GM23338 (cell line): Measurements from ENCODE around the gene FAM83F.

Experiments used
- CREB1 ChIP-seq: fragments of 250-450 bp; sonication (Bioruptor Pico); IDR thresholded peaks from 2 replicates; pipeline ENCODE4 v1.5.0; 2020; ENCODE audit warnings: low read depth, mild to moderate bottlenecking, moderate library complexity
- EZH2 ChIP-seq: fragments of 200-600 bp; sonication (generic); IDR thresholded peaks from one replicate; pipeline ENCODE4 v1.8.0; 2017; ENCODE audit warnings: antibody characterized with exemption, mild to moderate bottlenecking, low read depth; ENCODE audit not compliant: unreplicated experiment
- EZH2phosphoT487 ChIP-seq: fragments of 200-600 bp; sonication (generic); IDR thresholded peaks from one replicate; pipeline ENCODE4 v1.8.1; 2018; ENCODE audit warnings: antibody characterized with exemption; ENCODE audit not compliant: unreplicated experiment
- JUNB ChIP-seq: IDR thresholded peaks from one replicate; pipeline ENCODE4 v1.6.1; 2016; ENCODE audit warnings: antibody characterized with exemption; ENCODE audit not compliant: unreplicated experiment
- NANOG ChIP-seq: IDR thresholded peaks from 2 replicates; pipeline ENCODE4 v1.6.1; 2016; ENCODE audit warnings: antibody characterized with exemption, borderline replicate concordance
- POLR2AphosphoS5 ChIP-seq: IDR thresholded peaks from 2 replicates; pipeline ENCODE4 v1.6.1; 2016; ENCODE audit warnings: antibody characterized with exemption, low read depth
- STAT1 ChIP-seq: IDR thresholded peaks from one replicate; pipeline ENCODE4 v1.6.1; 2016; ENCODE audit warnings: antibody characterized with exemption; ENCODE audit not compliant: unreplicated experiment
- ZNF114 ChIP-seq: fragments of 250-450 bp; sonication (Bioruptor Pico); IDR thresholded peaks from 2 replicates; pipeline ENCODE4 v1.5.0; 2020; ENCODE audit warnings: mild to moderate bottlenecking, moderate library complexity
- ZNF331 ChIP-seq: fragments of 250-450 bp; sonication (Bioruptor Pico); IDR thresholded peaks from 2 replicates; pipeline ENCODE4 v1.5.0; 2020; ENCODE audit warnings: low read depth, mild to moderate bottlenecking, moderate library complexity
- TF ChIP-seq, protein P1 (sequence below), 2 experiments: fragments of 200-600 bp in 1 of 2; sonication (generic) in 1 of 2; conservative IDR thresholded peaks; 2 replicates each; pipeline versions ENCODE4 v1.5.1 to v1.6.1; 2016 to 2017; ENCODE audit warnings: antibody characterized with exemption in 2 of 2, low read depth in 2 of 2, mild to moderate bottlenecking in 2 of 2, moderate library complexity in 1 of 2
- TF ChIP-seq, protein P2 (sequence below): IDR thresholded peaks from one replicate; pipeline ENCODE4 v1.6.1; 2018; ENCODE audit warnings: antibody characterized with exemption; ENCODE audit not compliant: unreplicated experiment
- TF ChIP-seq, protein P3 (sequence below): IDR thresholded peaks from 2 replicates; pipeline ENCODE4 v1.6.1; 2016; ENCODE audit warnings: antibody characterized with exemption
- TF ChIP-seq, protein P4 (sequence below): fragments of 250-450 bp; sonication (Bioruptor Pico); IDR thresholded peaks from 2 replicates; pipeline ENCODE4 v1.5.0; 2020; ENCODE audit warnings: mild to moderate bottlenecking, moderate library complexity

DNA sequence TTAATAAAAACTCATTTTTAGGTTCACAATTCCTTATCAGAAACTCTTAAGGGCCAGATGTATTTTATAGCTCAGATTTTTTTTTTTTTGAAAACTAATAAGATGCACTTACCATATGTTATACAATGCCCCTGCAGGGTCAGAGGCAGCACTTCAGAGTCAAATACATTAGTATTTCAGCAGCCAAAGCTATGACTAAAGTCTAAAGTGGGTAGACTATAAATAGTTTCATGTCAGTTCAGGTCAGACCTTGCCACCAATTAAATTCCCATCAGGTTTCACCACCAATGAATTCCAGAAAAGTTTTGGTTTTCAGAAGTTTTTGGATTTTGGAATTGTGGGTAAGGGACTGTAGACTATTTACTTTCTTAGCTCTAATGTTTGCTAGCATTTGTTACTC, 75.9 kb downstream of the FAM83F start:
- TF ChIP-seq, protein P1, sequence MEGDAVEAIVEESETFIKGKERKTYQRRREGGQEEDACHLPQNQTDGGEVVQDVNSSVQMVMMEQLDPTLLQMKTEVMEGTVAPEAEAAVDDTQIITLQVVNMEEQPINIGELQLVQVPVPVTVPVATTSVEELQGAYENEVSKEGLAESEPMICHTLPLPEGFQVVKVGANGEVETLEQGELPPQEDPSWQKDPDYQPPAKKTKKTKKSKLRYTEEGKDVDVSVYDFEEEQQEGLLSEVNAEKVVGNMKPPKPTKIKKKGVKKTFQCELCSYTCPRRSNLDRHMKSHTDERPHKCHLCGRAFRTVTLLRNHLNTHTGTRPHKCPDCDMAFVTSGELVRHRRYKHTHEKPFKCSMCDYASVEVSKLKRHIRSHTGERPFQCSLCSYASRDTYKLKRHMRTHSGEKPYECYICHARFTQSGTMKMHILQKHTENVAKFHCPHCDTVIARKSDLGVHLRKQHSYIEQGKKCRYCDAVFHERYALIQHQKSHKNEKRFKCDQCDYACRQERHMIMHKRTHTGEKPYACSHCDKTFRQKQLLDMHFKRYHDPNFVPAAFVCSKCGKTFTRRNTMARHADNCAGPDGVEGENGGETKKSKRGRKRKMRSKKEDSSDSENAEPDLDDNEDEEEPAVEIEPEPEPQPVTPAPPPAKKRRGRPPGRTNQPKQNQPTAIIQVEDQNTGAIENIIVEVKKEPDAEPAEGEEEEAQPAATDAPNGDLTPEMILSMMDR (conservative IDR thresholded peaks at IDR 0.05; ENCODE audit: low read depth in 2 of 2) = no peak
- TF ChIP-seq EZH2 (no peak), JUNB (no peak), EZH2phosphoT487 (no peak), CREB1 (CRISPR knock-in tag) (no peak), POLR2AphosphoS5 (no peak), NANOG (no peak), ZNF331 (CRISPR knock-in tag) (no peak), ZNF114 (CRISPR knock-in tag) (no peak), STAT1 (no peak)
- TF ChIP-seq, protein P2, sequence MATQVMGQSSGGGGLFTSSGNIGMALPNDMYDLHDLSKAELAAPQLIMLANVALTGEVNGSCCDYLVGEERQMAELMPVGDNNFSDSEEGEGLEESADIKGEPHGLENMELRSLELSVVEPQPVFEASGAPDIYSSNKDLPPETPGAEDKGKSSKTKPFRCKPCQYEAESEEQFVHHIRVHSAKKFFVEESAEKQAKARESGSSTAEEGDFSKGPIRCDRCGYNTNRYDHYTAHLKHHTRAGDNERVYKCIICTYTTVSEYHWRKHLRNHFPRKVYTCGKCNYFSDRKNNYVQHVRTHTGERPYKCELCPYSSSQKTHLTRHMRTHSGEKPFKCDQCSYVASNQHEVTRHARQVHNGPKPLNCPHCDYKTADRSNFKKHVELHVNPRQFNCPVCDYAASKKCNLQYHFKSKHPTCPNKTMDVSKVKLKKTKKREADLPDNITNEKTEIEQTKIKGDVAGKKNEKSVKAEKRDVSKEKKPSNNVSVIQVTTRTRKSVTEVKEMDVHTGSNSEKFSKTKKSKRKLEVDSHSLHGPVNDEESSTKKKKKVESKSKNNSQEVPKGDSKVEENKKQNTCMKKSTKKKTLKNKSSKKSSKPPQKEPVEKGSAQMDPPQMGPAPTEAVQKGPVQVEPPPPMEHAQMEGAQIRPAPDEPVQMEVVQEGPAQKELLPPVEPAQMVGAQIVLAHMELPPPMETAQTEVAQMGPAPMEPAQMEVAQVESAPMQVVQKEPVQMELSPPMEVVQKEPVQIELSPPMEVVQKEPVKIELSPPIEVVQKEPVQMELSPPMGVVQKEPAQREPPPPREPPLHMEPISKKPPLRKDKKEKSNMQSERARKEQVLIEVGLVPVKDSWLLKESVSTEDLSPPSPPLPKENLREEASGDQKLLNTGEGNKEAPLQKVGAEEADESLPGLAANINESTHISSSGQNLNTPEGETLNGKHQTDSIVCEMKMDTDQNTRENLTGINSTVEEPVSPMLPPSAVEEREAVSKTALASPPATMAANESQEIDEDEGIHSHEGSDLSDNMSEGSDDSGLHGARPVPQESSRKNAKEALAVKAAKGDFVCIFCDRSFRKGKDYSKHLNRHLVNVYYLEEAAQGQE = no peak
- TF ChIP-seq, protein P3, sequence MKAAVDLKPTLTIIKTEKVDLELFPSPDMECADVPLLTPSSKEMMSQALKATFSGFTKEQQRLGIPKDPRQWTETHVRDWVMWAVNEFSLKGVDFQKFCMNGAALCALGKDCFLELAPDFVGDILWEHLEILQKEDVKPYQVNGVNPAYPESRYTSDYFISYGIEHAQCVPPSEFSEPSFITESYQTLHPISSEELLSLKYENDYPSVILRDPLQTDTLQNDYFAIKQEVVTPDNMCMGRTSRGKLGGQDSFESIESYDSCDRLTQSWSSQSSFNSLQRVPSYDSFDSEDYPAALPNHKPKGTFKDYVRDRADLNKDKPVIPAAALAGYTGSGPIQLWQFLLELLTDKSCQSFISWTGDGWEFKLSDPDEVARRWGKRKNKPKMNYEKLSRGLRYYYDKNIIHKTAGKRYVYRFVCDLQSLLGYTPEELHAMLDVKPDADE = no peak
- TF ChIP-seq, protein P4, sequence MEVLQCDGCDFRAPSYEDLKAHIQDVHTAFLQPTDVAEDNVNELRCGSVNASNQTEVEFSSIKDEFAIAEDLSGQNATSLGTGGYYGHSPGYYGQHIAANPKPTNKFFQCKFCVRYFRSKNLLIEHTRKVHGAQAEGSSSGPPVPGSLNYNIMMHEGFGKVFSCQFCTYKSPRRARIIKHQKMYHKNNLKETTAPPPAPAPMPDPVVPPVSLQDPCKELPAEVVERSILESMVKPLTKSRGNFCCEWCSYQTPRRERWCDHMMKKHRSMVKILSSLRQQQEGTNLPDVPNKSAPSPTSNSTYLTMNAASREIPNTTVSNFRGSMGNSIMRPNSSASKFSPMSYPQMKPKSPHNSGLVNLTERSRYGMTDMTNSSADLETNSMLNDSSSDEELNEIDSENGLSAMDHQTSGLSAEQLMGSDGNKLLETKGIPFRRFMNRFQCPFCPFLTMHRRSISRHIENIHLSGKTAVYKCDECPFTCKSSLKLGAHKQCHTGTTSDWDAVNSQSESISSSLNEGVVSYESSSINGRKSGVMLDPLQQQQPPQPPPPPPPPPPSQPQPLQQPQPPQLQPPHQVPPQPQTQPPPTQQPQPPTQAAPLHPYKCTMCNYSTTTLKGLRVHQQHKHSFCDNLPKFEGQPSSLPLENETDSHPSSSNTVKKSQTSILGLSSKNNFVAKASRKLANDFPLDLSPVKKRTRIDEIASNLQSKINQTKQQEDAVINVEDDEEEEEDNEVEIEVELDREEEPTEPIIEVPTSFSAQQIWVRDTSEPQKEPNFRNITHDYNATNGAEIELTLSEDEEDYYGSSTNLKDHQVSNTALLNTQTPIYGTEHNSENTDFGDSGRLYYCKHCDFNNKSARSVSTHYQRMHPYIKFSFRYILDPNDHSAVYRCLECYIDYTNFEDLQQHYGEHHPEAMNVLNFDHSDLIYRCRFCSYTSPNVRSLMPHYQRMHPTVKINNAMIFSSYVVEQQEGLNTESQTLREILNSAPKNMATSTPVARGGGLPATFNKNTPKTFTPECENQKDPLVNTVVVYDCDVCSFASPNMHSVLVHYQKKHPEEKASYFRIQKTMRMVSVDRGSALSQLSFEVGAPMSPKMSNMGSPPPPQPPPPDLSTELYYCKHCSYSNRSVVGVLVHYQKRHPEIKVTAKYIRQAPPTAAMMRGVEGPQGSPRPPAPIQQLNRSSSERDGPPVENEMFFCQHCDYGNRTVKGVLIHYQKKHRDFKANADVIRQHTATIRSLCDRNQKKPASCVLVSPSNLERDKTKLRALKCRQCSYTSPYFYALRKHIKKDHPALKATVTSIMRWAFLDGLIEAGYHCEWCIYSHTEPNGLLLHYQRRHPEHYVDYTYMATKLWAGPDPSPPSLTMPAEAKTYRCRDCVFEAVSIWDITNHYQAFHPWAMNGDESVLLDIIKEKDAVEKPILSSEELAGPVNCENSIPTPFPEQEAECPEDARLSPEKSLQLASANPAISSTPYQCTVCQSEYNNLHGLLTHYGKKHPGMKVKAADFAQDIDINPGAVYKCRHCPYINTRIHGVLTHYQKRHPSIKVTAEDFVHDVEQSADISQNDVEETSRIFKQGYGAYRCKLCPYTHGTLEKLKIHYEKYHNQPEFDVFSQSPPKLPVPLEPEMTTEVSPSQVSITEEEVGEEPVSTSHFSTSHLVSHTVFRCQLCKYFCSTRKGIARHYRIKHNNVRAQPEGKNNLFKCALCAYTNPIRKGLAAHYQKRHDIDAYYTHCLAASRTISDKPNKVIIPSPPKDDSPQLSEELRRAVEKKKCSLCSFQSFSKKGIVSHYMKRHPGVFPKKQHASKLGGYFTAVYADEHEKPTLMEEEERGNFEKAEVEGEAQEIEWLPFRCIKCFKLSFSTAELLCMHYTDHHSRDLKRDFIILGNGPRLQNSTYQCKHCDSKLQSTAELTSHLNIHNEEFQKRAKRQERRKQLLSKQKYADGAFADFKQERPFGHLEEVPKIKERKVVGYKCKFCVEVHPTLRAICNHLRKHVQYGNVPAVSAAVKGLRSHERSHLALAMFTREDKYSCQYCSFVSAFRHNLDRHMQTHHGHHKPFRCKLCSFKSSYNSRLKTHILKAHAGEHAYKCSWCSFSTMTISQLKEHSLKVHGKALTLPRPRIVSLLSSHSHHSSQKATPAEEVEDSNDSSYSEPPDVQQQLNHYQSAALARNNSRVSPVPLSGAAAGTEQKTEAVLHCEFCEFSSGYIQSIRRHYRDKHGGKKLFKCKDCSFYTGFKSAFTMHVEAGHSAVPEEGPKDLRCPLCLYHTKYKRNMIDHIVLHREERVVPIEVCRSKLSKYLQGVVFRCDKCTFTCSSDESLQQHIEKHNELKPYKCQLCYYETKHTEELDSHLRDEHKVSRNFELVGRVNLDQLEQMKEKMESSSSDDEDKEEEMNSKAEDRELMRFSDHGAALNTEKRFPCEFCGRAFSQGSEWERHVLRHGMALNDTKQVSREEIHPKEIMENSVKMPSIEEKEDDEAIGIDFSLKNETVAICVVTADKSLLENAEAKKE (CRISPR knock-in tag) = no peak
